HG03095 (cell line): ENCODE results near the gene LAMB2.
A peak's percentile ranks its signal among the peaks of the same experiment; 100 is the strongest.

Source experiments
- ATAC-seq: cut with Tn5 transposase; IDR thresholded peaks from one replicate; pipeline ENCODE4 v1.9.1; 2021; ENCODE audit warnings: moderate library complexity; ENCODE audit not compliant: unreplicated experiment

The LAMB2 gene

GRCh38 chr3:49122022-49122421 lies 10.8 kb downstream of the LAMB2 start:
- no peak for ATAC-seq

DNA sequence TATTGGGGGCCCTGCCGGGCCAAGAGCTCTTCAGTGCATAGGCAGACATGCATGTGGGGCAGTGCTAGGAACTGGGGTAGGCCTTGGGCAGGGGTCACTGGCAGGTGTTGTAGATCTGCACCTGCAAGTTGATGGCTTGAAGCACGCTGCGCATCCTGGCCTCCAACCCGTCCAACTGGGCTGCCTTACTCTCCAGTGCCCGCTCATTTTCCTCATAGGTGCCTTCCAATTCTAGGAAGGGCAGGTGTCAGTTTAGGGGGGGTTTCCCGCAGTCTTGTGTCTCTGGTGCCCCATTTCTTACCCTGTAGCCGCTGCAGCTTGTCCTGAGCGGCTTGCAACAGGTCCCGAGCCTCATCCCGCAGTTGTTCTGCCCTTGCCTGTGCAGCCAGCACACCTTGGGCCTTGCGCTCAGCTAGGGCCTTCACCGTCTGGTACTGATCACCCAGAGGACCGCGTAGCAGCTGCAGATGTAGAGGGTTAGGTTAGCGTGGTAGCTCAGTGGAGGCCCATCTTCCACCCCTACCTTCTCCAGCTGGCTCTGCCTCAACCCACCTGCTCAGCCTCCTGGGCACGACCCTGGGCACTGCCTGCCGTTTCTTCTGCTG lies 11.6 kb downstream of the LAMB2 start:
- no peak for ATAC-seq

- peak; percentile 79 for ATAC-seq
These were observed 12.3 kb downstream of the LAMB2 start, which contains the start of gene USP19 for GRCh38 chr3:49120438-49121131. Gene USP19 (minus strand): TSS chr3:49120823. CDS start chr3:49119145, 1,678 bp downstream.

- ATAC-seq = no peak
These were observed 12.8 kb downstream of the LAMB2 start for GRCh38 chr3:49120096-49120437.

DNA sequence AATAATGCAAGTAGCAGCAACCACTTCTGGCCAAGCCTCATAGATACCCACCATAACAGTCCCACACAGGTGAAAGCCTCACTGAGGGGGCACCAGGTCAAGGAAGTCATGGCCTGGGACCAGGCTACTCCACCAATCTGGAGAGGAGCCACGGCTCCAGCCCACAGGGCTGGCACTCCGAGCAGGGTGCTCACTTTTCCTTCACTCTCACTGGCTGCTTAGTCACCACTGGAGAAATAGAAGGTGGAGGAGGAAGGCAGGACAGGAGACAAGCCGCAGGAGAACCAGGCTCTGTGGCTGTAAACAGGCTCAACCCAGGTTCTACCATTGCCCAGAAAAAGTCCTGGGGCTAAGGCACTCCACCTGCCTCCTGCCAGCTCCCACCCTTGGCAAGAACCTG lies 13.4 kb downstream of the LAMB2 start:
- ATAC-seq = no peak

- ATAC-seq = no peak
These were observed 13.8 kb downstream of the LAMB2 start for GRCh38 chr3:49119036-49119435.

GRCh38 chr3:49112262-49112661 lies 20.6 kb downstream of the LAMB2 start:
- no peak for ATAC-seq

DNA sequence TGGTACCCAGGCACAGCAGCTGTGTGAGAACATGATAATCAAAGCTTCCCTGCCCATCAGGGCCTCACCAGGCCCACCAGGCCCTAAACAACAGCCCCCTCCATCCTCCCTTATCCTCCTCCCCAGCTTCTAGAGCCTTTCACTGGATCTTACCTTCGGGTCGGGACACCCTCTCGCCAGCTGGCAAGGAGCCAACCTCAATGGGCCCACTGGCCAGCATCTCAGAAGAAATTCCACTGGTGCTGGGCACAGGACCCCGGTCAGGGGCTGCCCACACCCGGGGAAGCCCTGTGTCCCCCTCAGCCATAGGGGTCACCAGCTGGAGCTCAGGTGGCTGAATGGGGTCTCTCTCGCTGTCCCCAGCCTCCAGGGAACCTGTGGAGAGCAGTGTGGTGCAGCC lies 21.5 kb downstream of the LAMB2 start:
- ATAC-seq = no peak

DNA sequence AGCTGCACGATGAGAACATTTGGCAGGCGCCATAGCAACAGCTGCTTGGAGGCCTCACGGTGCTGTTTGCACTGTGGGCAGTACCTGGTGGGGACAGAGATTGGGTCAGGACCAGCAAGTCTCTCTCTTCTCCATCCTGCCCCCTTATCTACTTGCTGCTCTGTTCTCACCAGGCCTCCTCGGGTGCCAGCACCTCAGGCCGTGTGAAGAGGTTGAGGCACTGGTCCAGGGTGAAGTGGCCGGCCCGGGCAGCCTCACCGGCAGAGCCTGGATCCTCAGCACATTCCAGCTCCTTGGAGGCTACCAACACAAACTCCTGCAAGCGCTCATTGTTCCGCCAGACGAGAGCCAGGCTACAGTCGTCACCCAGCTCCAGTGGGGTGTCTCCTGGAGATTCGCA lies 22.1 kb downstream of the LAMB2 start:
- no peak for ATAC-seq

- no peak for ATAC-seq
These were observed 24.5 kb downstream of the LAMB2 start for GRCh38 chr3:49108346-49108745.

DNA sequence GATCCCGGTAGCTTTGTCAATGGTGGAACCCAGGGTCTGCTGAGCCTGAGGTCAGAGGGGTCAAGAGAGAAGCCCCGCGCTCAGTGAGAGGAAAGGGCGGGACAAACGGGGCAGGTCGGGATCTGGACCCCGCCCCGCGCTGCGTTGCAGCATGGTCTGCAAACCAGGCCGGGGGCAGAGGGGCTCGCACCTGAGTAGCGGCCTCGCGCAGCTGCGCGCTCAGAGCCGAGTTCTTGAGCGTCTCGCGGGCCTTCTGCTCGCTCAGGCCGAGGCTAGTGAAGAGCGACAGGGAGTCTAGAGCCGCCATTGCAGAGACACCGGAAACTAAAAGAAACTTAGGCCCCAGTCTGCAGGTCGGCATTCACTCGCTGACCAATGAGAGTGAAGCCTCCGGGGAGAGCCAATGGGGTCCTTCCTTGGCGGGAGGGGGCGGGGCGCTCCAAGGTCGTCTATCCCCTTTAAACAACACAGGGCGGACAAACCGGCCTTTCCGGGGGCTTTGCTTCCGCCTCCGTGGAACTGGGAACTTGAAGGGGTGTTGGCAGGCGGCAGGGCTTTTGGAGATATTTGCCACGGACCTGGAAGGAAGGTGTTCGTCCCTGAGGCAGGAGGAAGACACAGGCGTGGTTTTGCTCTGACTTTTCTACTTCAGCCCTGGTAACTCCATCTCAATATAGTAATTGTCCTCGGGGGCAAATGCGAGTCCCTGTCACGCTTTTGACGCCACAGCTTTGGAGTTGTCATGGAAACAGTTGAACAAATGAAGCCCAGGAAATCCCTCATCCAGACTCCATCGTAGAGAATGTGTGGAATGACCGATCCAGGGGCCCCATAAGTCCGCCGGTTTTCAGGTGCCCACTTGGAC lies 28.2 kb downstream of the LAMB2 start, which contains the start of gene QARS1:
Gene QARS1 (minus strand): TSS at position 331 of the 865 bp plus-strand sequence. CDS start 24 bp downstream, at position 307.
- ATAC-seq = peak; percentile 75

DNA sequence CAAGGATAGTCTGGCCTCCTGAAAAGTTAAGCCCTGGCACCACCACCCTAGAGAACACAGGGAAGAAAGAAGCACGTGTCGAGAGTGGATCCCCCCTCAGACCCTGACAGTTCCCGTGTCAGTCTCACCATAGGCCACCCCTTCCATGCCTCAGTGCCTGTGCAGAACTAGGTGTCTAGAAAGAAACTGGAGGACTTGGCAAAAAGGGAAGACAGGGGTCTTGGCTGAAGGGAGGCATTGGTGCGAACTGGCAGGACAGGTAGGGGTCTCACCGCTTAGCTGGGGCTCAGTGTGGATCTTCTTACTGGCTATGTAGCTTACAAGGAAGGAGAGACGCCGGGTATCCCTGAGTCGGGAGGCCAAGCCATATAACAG lies 28.8 kb downstream of the LAMB2 start:
- no peak for ATAC-seq

DNA sequence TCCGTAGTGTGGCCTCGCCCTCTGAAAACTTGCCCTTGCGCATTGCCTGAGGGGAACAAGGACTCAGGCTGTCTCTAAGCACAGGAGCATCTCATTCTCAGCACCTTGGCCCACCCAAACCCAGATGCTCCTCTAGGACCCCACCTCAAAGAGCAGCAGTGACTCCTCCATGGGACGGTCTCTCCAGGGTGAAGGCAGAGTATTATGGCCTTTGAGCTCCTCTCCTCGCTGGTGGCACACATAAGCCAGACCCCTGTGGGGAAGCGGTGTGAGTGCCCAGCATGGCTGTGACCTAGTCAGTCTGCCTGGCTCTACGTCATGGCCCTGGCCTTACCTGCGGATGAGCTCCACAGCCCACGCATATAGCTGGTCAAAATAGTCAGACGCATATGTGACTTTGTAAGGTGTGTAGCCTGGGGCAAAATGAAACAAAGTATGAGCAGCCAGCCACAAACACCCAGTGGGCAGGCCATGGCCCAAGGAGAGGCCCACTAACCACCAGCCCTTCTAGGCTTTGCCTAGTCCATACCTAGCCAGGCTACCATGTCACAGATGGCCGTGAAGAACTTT lies 32.7 kb downstream of the LAMB2 start:
- ATAC-seq = no peak

DNA sequence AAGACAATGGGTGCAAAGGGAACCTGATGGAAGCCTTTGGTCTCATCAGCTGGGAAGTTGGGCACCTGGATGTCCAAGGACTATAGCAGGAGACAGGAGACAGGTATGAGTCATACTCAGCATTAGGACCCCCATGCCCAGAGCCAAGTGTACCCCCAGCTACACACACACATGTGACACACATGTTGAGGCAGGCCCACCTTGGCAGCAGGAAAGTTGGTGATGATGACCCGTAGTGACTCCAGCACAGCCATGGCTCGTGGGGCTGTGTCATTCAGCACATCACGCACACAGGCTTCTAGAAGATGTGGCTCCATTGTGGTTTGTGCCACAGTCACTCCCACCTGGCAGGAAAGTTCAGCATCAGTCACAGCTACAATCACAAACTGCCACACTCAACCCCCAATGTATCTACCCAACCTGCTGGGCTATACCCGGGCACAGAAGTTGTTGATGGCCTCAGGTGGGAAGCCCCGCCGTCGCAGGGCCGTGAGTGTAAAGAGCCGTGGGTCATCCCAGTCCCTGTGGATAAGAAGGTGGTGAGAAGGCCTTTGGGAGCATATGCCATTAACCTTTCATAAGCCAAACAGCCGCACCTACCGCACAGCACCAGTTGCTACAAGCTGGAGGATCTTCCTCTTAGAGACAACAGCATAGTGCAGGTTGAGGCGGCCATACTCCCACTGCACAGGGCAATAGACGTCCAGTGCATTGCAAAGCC lies 33.8 kb downstream of the LAMB2 start:
- ATAC-seq = no peak

- ATAC-seq = no peak
These were observed 34.4 kb downstream of the LAMB2 start for GRCh38 chr3:49098429-49098828.

DNA sequence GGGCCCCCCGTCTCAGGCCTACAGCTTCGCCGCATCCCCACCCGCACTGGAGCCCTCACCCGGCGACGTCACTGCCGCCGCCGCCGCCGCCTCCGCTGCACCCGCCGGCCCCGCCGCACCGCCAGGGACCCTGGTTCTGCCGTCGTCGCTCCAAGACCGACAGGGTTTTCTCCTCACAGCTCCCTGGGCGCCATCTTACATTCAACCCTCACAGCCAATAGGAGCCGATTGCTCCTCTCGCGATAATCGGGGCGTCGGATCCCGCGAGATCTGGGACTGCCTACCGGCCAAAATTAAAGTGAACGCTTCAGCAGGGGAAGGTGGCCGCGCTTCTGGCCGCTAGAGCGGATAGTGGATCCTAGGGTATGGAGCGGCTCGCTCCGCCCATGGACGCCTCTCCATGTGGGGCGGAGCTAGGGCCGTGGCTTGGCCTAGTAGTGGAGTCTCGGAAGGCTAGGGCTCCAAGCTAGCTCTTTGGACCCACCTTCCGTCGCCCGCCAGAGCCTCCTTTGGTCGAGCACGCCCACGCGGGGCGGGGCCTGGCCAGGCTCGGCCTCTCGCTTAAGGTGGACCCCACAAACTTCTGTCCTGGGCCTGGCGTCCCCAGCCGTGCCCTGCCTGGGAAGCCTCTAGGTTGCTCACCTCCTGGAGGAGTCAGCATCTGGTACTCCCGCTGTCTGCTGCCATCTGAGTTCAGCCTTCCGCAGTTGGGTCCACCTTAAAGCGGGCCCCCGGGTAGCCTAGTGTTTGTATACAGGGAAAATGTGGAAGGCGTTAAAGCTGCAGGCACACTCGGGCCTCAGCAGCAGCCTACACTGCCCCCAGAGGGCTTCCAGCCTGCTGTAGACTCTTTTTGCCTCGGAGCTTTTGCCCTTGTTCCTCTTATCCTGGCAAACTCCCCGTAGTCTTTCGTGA lies 38.7 kb downstream of the LAMB2 start, which contains the start of gene QRICH1:
Gene QRICH1 (minus strand): TSS at position 219 of the 915 bp plus-strand sequence. CDS start 17,054 bp downstream, outside the sequence.
- peak; percentile 77 for ATAC-seq

DNA sequence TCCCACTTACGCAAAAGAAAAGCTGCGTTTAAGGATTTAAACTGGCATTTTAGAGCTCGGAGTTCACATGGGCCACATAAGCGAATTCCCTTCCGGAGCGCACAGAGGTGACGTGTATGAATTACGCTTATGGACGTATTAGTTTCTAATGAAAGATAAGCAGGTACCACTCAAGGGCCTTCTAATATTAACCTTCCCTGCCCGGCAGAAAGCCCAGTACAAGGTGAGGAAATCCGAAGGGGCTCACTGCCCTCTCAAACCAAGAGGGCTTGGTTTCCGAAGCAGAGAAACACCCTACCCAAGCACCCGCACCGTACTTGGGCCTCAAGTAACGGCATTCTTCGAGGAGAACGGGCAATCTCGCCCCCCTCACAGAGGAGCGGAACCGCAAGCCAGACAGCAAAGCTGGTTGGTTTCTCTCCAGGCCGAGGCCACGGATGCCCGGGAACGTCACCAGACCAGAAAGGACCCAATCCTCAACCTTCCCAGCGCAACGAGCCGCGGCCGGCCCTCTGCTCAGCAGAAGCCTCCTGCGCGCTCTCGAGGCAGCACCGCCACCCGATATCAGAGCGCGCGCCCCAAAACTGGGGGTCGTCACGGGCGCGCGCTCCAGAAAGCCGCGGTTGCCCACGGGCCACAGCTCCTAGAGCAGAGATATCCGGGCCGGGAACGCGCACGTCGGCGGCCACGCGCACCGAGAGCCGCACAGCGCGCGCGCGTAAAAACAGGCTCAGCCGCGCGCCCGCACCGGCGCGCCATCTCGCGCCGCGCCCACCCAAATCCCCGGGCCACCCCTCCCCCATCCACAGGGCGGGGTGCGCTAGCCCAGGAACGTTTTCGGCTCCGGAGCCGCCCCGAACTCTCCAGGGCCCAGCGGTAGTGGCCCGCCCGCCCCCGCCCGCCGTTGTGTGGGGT lies 39.7 kb downstream of the LAMB2 start:
- peak; percentile 29 for ATAC-seq

GRCh38 chr3:49081429-49081828 lies 51.4 kb downstream of the LAMB2 start:
- ATAC-seq = no peak

DNA sequence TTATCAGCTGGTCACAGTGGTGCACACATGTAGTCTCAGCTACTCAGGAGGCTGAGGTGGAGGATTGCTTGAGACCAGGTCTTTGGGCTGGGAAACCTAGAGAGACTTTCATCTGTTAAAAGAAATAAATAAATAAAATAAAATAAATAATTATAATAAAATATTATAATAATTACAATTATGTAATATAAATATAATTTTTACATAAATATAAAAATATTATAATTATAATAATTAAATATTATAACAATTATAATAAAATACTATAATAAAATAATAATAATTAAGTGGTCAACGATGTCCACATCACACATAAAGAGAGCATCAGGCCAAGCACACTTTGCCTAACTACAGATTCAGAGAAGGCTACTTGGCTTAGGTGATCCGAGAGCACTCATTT lies 53.6 kb downstream of the LAMB2 start:
- ATAC-seq = no peak
